B cell (primary cell): Measurements from ENCODE around the gene VAMP8. TPM values are rescaled to one million over a fixed set of nuclear protein-coding genes. Genes with fewer than 3 reads are reported as not detected.

Source experiments
- ATAC-seq: fragments of 200-7000 bp; cut with Tn5 transposase; one replicate; pipeline ENCODE4 v1.10.0; 2021; ENCODE audit warnings: low read depth, mild to moderate bottlenecking, moderate number of reproducible peaks, moderate library complexity
- CTCF ChIA-PET: fragments of 350-600 bp; sonication (Branson Sonifier 250); formaldehyde crosslinking; loops from one replicate; lab custom pipeline; 2021; ENCODE audit warnings: antibody characterized with exemption, inconsistent platforms; lab: Charles Lee
- POLR2A ChIA-PET: fragments of 350-600 bp; sonication (Branson Sonifier 250); formaldehyde crosslinking; loops from one replicate; lab custom pipeline; 2021; ENCODE audit warnings: antibody characterized with exemption; lab: Charles Lee
- DNase-seq: peaks from one replicate; pipeline ENCODE4 v3.0.0; 2013
- H2AFZ ChIP-seq: 2 replicates; pipeline ENCODE4 v1.6.1; 2012; ENCODE audit warnings: mild to moderate bottlenecking, low read depth, low read length; ENCODE audit not compliant: insufficient read depth, poor library complexity, severe bottlenecking
- H3K27ac ChIP-seq, 2 donors: 1 replicate in 1 of 2; 2 replicates in 1 of 2; pipeline ENCODE4 v1.5.1; 2012 to 2013; ENCODE audit warnings: low read length in 2 of 2, mild to moderate bottlenecking in 2 of 2, moderate library complexity in 1 of 2
- H3K27me3 ChIP-seq, 4 experiments: fragments of 200-600 bp in 1 of 4; sonication (generic) in 1 of 4; replicated peaks in 1 of 4; 1 replicate in 2 of 4; 2 replicates in 2 of 4; pipeline versions ENCODE4 v1.6.1 to v1.7.0; 2013 to 2016; ENCODE audit warnings: low read length in 3 of 4, mild to moderate bottlenecking in 2 of 4, mixed read lengths in 1 of 4, moderate library complexity in 1 of 4; ENCODE audit not compliant: insufficient read depth in 4 of 4, control insufficient read depth in 3 of 4; ENCODE audit errors: control extremely low read depth in 1 of 4
- H3K36me3 ChIP-seq, 2 experiments: replicated peaks in 1 of 2; 1 replicate in 1 of 2; 2 replicates in 1 of 2; pipeline versions ENCODE4 v1.6.1 to v1.7.1; 2013; ENCODE audit warnings: low read length in 1 of 2; ENCODE audit not compliant: insufficient read depth in 2 of 2, control insufficient read depth in 1 of 2; ENCODE audit errors: control extremely low read depth in 1 of 2, extremely low read depth in 1 of 2
- H3K4me1 ChIP-seq, 2 donors: fragments of 200-600 bp in 1 of 2; sonication (generic) in 1 of 2; 1 replicate in 1 of 2; 2 replicates in 1 of 2; pipeline versions ENCODE4 v1.5.1 to v1.6.1; 2013 to 2017; ENCODE audit warnings: low read length in 2 of 2; ENCODE audit not compliant: control insufficient read depth in 2 of 2, insufficient read depth in 2 of 2
- H3K4me2 ChIP-seq: replicated peaks from 2 replicates; pipeline ENCODE3; 2012; ENCODE audit warnings: mild to moderate bottlenecking, low read depth, low read length; ENCODE audit not compliant: poor library complexity, severe bottlenecking
- H3K4me3 ChIP-seq, 5 experiments: fragments of 200-600 bp in 1 of 5; sonication (generic) in 1 of 5; 1 replicate in 3 of 5; 2 replicates in 2 of 5; pipeline versions ENCODE4 v1.5.1 to v1.7.0; 2011 to 2016; ENCODE audit warnings: low read length in 4 of 5, mild to moderate bottlenecking in 4 of 5, low read depth in 2 of 5, control low read depth in 1 of 5, moderate library complexity in 1 of 5; ENCODE audit not compliant: insufficient read depth in 1 of 5; ENCODE audit errors: control extremely low read depth in 1 of 5, extremely low read depth in 1 of 5
- H3K79me2 ChIP-seq: fragments of 200-600 bp; sonication (generic); one replicate; pipeline ENCODE4 v1.6.0; 2016; ENCODE audit warnings: low read length; ENCODE audit not compliant: control insufficient read depth, insufficient read depth
- H3K9ac ChIP-seq: fragments of 200-600 bp; sonication (generic); 2 replicates; pipeline ENCODE4 v1.6.1; 2017; ENCODE audit warnings: mild to moderate bottlenecking, low read length, moderate library complexity
- H3K9me3 ChIP-seq, 3 donors: one replicate each; pipeline versions ENCODE4 v1.6.1 to v1.7.1; 2013; ENCODE audit warnings: low read length in 2 of 3; ENCODE audit not compliant: control insufficient read depth in 2 of 3, insufficient read depth in 1 of 3; ENCODE audit errors: control extremely low read depth in 1 of 3
- H4K20me1 ChIP-seq: 2 replicates; pipeline ENCODE4 v1.6.0; 2012; ENCODE audit warnings: mild to moderate bottlenecking, low read length; ENCODE audit not compliant: insufficient read depth, control insufficient read depth, poor library complexity, severe bottlenecking
- H3K27ac Mint-ChIP-seq: one replicate; pipeline ENCODE4 v1.8.0; 2021; ENCODE audit warnings: mixed read lengths
- H3K27me3 Mint-ChIP-seq: one replicate; pipeline ENCODE4 v1.8.0; 2021; ENCODE audit warnings: mixed read lengths
- H3K4me1 Mint-ChIP-seq: one replicate; pipeline ENCODE4 v1.8.0; 2021; ENCODE audit warnings: mixed read lengths
- H3K4me3 Mint-ChIP-seq: one replicate; pipeline ENCODE4 v1.8.0; 2021; ENCODE audit warnings: mixed read lengths
- H3K9me3 Mint-ChIP-seq: one replicate; pipeline ENCODE4 v1.8.0; 2022; ENCODE audit warnings: mixed read lengths; ENCODE audit not compliant: insufficient read depth
- EZH2 ChIP-seq: IDR thresholded peaks from 2 replicates; pipeline ENCODE4 v1.6.1; 2012; ENCODE audit warnings: borderline replicate concordance, low read depth, mild to moderate bottlenecking, moderate library complexity, low read length; ENCODE audit not compliant: insufficient read depth, poor library complexity, severe bottlenecking
- WGBS: methylation state at CpG from one replicate; pipeline ENCODE4 v1.1.5; 2013; ENCODE audit warnings: missing lambda C conversion rate; ENCODE audit not compliant: insufficient coverage; 5-methylcytosine and 5-hydroxymethylcytosine counted together
- intact Hi-C: fragments of 100-400 bp; cut with micrococcal nuclease; formaldehyde crosslinking; loops from one replicate; pipeline ENCODE4 v1.10.0; 2022
- polyA plus RNA-seq: library from polyadenylated mRNA; depleted of rRNA; stranded (reverse); fragments of >200 nt; gene quantifications from 2 replicates; pipeline ENCODE4 v1.2.3, GENCODE V29; 2012
- total RNA-seq, 2 donors: library from RNA; stranded (reverse); fragments of 120-200 nt in 1 of 2; gene quantifications; 1 replicate in 1 of 2; 2 replicates in 1 of 2; pipeline versions ENCODE4 v1.2.3 to v1.2.4, GENCODE V29; 2013 to 2022
- TF ChIP-seq, protein P1 (sequence below): fragments of 200-600 bp; IDR thresholded peaks from one replicate; pipeline ENCODE4 v1.8.0; 2022; ENCODE audit warnings: antibody characterized with exemption, mild to moderate bottlenecking

VAMP8 gene
- total and polyA plus RNA-seq, 2 donors (not counting 1 experiment from before 2014, with no cell fraction given) = 68.7 to 73.8 TPM

DNA sequence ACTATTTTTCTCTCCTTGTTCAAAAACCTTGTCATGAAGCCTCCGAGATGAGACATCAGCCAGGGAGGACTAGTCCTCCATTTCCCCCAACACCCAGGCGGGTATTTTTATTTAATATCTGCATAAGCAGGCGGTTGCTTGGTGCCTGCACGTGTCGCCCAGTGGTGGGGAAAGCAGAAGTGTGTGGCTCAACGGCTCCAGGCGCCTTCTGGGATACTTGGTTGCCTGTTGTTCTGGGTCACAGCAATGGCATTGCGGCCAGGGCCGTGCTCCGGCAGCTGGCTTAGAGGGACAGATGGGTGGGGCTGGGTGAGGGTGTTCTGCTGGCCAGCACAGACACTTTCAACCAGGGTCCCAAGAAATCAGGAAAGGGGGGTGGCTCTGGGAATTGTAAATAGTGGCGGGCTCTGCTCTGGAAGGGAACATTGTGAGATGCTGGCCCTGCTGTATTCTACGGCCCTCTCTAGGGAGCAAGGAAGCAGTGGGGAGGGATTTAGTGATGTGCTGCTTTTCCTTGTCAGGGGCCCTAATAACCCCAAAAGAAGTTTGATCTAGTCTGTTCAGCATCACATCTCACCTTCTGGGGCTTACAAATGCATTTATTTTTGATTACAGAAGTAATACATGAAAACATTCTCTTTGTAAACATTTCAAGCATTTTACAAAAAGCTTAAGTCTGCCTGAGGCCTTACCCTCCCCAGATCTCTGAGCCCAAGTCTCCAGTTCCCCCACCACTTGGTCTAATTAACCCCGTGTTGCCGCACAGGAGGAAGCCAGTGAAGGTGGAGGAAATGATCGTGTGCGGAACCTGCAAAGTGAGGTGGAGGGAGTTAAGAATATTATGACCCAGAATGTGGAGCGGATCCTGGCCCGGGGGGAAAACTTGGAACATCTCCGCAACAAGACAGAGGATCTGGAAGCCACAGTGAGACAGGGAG lies 1.1 kb downstream of the VAMP8 start:
- peak overlapping the region; percentile 91 for H3K9ac ChIP-seq
- H3K4me1 ChIP-seq = peaks cover 20 to 39% of the 10 kb centered on the region in 2 donors
- H3K9me3 ChIP-seq = no peaks in the 10 kb centered on the region
- H3K27ac Mint-ChIP-seq = peak overlapping the region; percentile 96
- DNase-seq (peak; percentile 79), ATAC-seq (peak; percentile 79)
- H3K27me3 ChIP-seq = no peaks in the 10 kb centered on the region
- peak overlapping the region; percentile 96 for H3K4me2 ChIP-seq
- H2AFZ ChIP-seq = peak overlapping the region; percentile 87
- H3K79me2 ChIP-seq = peaks cover 37% of the 10 kb centered on the region
- H3K4me3 Mint-ChIP-seq = peak overlapping the region; percentile 93
- peaks cover 7% of the 10 kb centered on the region for H4K20me1 ChIP-seq
- peaks cover 0 to 23% of the 10 kb centered on the region in 2 experiments for H3K36me3 ChIP-seq
- peaks cover 39% of the 10 kb centered on the region for H3K4me1 Mint-ChIP-seq
- POLR2A ChIA-PET = interaction anchor here (0.7 to 2.1 kb wide), 5 partner anchors 9 to 40 kb away, joined by 3 to 13 read pairs (median 3); partner anchors contain the start of genes MAT2A and RNF181
- H3K27ac ChIP-seq = peak overlapping the region; percentile 70 to 87
- TF ChIP-seq, protein P1, sequence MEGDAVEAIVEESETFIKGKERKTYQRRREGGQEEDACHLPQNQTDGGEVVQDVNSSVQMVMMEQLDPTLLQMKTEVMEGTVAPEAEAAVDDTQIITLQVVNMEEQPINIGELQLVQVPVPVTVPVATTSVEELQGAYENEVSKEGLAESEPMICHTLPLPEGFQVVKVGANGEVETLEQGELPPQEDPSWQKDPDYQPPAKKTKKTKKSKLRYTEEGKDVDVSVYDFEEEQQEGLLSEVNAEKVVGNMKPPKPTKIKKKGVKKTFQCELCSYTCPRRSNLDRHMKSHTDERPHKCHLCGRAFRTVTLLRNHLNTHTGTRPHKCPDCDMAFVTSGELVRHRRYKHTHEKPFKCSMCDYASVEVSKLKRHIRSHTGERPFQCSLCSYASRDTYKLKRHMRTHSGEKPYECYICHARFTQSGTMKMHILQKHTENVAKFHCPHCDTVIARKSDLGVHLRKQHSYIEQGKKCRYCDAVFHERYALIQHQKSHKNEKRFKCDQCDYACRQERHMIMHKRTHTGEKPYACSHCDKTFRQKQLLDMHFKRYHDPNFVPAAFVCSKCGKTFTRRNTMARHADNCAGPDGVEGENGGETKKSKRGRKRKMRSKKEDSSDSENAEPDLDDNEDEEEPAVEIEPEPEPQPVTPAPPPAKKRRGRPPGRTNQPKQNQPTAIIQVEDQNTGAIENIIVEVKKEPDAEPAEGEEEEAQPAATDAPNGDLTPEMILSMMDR = no peak
- TF ChIP-seq EZH2 = no peak
- H3K9me3 Mint-ChIP-seq = no peaks in the 10 kb centered on the region
- CTCF ChIA-PET = interaction anchor here (1.4 to 1.5 kb wide), 3 partner anchors 9 to 59 kb away, joined by 3 to 8 read pairs (median 5); no protein-coding TSS in a partner anchor
- intact Hi-C loops = loop anchor here (1.0 kb wide), 2 partner anchors 17 to 34 kb away; partner anchors contain the start of genes C2orf68 and RNF181
- WGBS = 3% methylated on average over 11 of the region's 19 CpGs
- H3K27me3 Mint-ChIP-seq = no peaks in the 10 kb centered on the region
- peak overlapping the region; percentile 50 to 97 (median 70) for H3K4me3 ChIP-seq
